Measurements from ENCODE around the gene CCDC195.

DNA sequence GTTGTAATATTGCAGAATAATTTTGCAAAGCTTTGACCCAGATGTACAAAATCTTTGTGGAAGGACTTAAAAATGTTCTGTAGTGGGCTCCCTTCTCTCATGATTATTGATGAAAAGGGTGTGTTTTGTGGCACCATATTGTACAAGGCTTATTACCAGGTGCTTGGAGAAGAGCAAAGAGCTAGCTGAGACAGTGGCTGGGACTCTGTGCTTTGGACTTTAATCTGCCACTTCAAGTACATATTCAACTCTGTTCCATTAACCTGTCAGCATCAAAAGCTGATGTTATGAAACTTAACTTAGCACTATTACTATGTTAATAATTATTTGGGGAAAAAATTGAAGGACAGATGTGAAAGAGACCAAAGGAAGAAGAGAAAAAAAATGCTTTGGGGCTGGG is 31.0 kb downstream of the CCDC195 start:
- TF ChIP-seq, protein P1, sequence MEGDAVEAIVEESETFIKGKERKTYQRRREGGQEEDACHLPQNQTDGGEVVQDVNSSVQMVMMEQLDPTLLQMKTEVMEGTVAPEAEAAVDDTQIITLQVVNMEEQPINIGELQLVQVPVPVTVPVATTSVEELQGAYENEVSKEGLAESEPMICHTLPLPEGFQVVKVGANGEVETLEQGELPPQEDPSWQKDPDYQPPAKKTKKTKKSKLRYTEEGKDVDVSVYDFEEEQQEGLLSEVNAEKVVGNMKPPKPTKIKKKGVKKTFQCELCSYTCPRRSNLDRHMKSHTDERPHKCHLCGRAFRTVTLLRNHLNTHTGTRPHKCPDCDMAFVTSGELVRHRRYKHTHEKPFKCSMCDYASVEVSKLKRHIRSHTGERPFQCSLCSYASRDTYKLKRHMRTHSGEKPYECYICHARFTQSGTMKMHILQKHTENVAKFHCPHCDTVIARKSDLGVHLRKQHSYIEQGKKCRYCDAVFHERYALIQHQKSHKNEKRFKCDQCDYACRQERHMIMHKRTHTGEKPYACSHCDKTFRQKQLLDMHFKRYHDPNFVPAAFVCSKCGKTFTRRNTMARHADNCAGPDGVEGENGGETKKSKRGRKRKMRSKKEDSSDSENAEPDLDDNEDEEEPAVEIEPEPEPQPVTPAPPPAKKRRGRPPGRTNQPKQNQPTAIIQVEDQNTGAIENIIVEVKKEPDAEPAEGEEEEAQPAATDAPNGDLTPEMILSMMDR (IDR thresholded peaks at IDR 0.05) = no peak
- TF ChIP-seq EP300 (IDR thresholded peaks at IDR 0.05) = no peak
- no peak for TF ChIP-seq RAD21 (conservative IDR thresholded peaks at IDR 0.05 in 1 of 2, IDR thresholded peaks at IDR 0.05 in 1 of 2)
- TF ChIP-seq POLR2AphosphoS2 (conservative IDR thresholded peaks at IDR 0.05; ENCODE audit: low read length) = no peak
